Breast epithelium (tissue), 3 donors: Measurements from ENCODE around the gene CHFR.

ENCODE experiments used
- CTCF ChIP-seq, 3 donors: fragments of 450-650 bp; IDR thresholded peaks; one replicate each; pipeline ENCODE4 v1.5.1; 2016 to 2017; ENCODE audit warnings: antibody characterized with exemption in 3 of 3, mild to moderate bottlenecking in 3 of 3, moderate library complexity in 3 of 3
- POLR2AphosphoS5 ChIP-seq, 3 donors: sonication (generic); formaldehyde crosslinking; IDR thresholded peaks; one replicate each; pipeline ENCODE4 v1.6.1; 2017; ENCODE audit warnings: antibody characterized with exemption in 3 of 3

- TF ChIP-seq CTCF (IDR thresholded peaks at IDR 0.05) (no peak), POLR2AphosphoS5 (IDR thresholded peaks at IDR 0.05) (no peak)
Measured at GRCh38 chr12:132834181-132834711, 53.2 kb downstream of the CHFR start.
